K562 (cell line): Measurements from ENCODE around the gene P4HB. TPM values are rescaled to one million over a fixed set of nuclear protein-coding genes. Genes with fewer than 3 reads are reported as not detected.

ENCODE experiments used
- ARID4B ChIP-seq: sonication (generic); formaldehyde crosslinking; IDR thresholded peaks from 2 replicates; pipeline ENCODE4 v1.8.0; 2022; ENCODE audit warnings: mild to moderate bottlenecking, missing genetic modification reagents
- CC2D1A ChIP-seq: fragments of 450-650 bp; IDR thresholded peaks from 2 replicates; pipeline ENCODE4 v1.6.1; 2017; ENCODE audit warnings: mild to moderate bottlenecking
- DLX4 ChIP-seq: fragments of 250-450 bp; sonication (Bioruptor Pico); IDR thresholded peaks from 2 replicates; pipeline ENCODE4 v1.6.1; 2021; ENCODE audit warnings: mild to moderate bottlenecking
- E2F5 ChIP-seq: sonication (generic); formaldehyde crosslinking; IDR thresholded peaks from 2 replicates; pipeline ENCODE4 v1.8.0; 2022; ENCODE audit warnings: mild to moderate bottlenecking, missing genetic modification reagents
- FIP1L1 ChIP-seq: fragments of 200-400 bp; formaldehyde crosslinking; IDR thresholded peaks from 2 replicates; pipeline ENCODE4 v1.6.1; 2018; ENCODE audit warnings: mild to moderate bottlenecking, low read depth, low read length; ENCODE audit not compliant: poor library complexity, severe bottlenecking
- MYNN ChIP-seq, 2 experiments: sonication (generic); formaldehyde crosslinking in 1 of 2; IDR thresholded peaks; 2 replicates each; pipeline versions ENCODE4 v1.5.0 to v1.6.1; 2016 to 2020; ENCODE audit warnings: antibody characterized with exemption in 1 of 2, missing genetic modification reagents in 1 of 2
- NFIC ChIP-seq: fragments of 450-650 bp; IDR thresholded peaks from 2 replicates; pipeline ENCODE4 v1.6.1; 2017; ENCODE audit warnings: mild to moderate bottlenecking, inconsistent platforms
- PHF20 ChIP-seq: fragments of 450-650 bp; IDR thresholded peaks from 2 replicates; pipeline ENCODE4 v1.6.1; 2018; ENCODE audit not compliant: partially characterized antibody
- PTBP1 ChIP-seq: fragments of 200-400 bp; formaldehyde crosslinking; IDR thresholded peaks from 2 replicates; pipeline ENCODE4 v1.6.1; 2017; ENCODE audit warnings: low read depth, low read length
- RBM34 ChIP-seq: fragments of 200-400 bp; formaldehyde crosslinking; IDR thresholded peaks from 2 replicates; pipeline ENCODE4 v1.6.1; 2018; ENCODE audit warnings: low read length, borderline replicate concordance; ENCODE audit not compliant: insufficient read depth
- RBM39 ChIP-seq: fragments of 200-400 bp; formaldehyde crosslinking; optimal IDR thresholded peaks from 2 replicates; pipeline ENCODE3; 2018; ENCODE audit warnings: low read depth, low read length
- RFX7 ChIP-seq: fragments of 250-450 bp; sonication (Bioruptor Pico); IDR thresholded peaks from 2 replicates; pipeline ENCODE4 v1.5.1; 2021; ENCODE audit warnings: mild to moderate bottlenecking
- SRSF1 ChIP-seq: fragments of 200-400 bp; formaldehyde crosslinking; IDR thresholded peaks from 2 replicates; pipeline ENCODE4 v1.6.1; 2017; ENCODE audit warnings: mild to moderate bottlenecking, low read depth, low read length, moderate library complexity
- STAT5A ChIP-seq: IDR thresholded peaks from 2 replicates; pipeline ENCODE4 v1.6.1; 2012; ENCODE audit warnings: low read length, inconsistent platforms, borderline replicate concordance
- SUPT5H ChIP-seq: fragments of 450-650 bp; IDR thresholded peaks from 2 replicates; pipeline ENCODE4 v1.6.1; 2016
- TAL1 ChIP-seq: fragments of 450-650 bp; IDR thresholded peaks from 2 replicates; pipeline ENCODE4 v1.6.1; 2016; ENCODE audit warnings: mild to moderate bottlenecking
- UBTF ChIP-seq, 2 experiments: IDR thresholded peaks; 2 replicates each; pipeline ENCODE4 v1.6.1; 2012; ENCODE audit warnings: improper control_type of control experiment in 2 of 2, low read depth in 2 of 2, low read length in 2 of 2, borderline replicate concordance in 1 of 2
- XRCC5 ChIP-seq: fragments of 200-400 bp; formaldehyde crosslinking; IDR thresholded peaks from 2 replicates; pipeline ENCODE4 v1.6.1; 2017; ENCODE audit warnings: low read depth, mild to moderate bottlenecking, low read length
- ZBTB8A ChIP-seq: fragments of 450-650 bp; IDR thresholded peaks from 2 replicates; pipeline ENCODE4 v1.6.1; 2018; ENCODE audit warnings: mild to moderate bottlenecking, moderate library complexity; ENCODE audit not compliant: partially characterized antibody
- ZNF239 ChIP-seq: fragments of 250-450 bp; sonication (Bioruptor Pico); IDR thresholded peaks from 2 replicates; pipeline ENCODE4 v1.4.0; 2020; ENCODE audit warnings: mild to moderate bottlenecking
- ZNF780A ChIP-seq: fragments of 250-450 bp; sonication (Bioruptor Pico); IDR thresholded peaks from 2 replicates; pipeline ENCODE4 v1.5.0; 2021; ENCODE audit warnings: mild to moderate bottlenecking
- polyA plus RNA-seq, 8 experiments: library from polyadenylated mRNA; depleted of rRNA in 4 of 8; stranded (reverse) in 5 of 8; unstranded in 3 of 8; fragments of >200 nt; fragmentation: Nextera tagmentation in 2 of 8; fragmentation: Illumina TruSeq in 1 of 8; extraction: Ambion mirVana in 2 of 8; extraction: Trizol in 1 of 8; gene quantifications; 2 replicates each; pipeline versions ENCODE4 v1.2.1 to v1.2.3, GENCODE V29; 2011 to 2014; ENCODE audit warnings: inconsistent platforms in 1 of 8, missing spikeins in 1 of 8
- total RNA-seq, 7 experiments: library from RNA; depleted of rRNA in 6 of 7; stranded (reverse); fragments of >200 nt in 6 of 7; fragmentation: Illumina TruSeq in 2 of 7; extraction: Trizol in 2 of 7; gene quantifications; 2 replicates each; pipeline versions ENCODE4 v1.2.1 to v1.2.3, GENCODE V29; 2011 to 2021; ENCODE audit warnings: low replicate concordance in 1 of 7

Gene P4HB
- total and polyA plus RNA-seq, 9 of the 15 experiments (the other 6 are each of a cell fraction or from before 2014, with no cell fraction given): 4.4 to 645 (median 325) TPM

GRCh38 chr17:81902653-81903414 is 42.5 kb upstream of the P4HB start (continued):
- TF ChIP-seq MYNN (IDR thresholded peaks at IDR 0.05) (peak; percentile 47), MYNN (CRISPR knock-in tag; IDR thresholded peaks at IDR 0.05) (no peak), UBTF (IDR thresholded peaks at IDR 0.05; ENCODE audit: borderline replicate concordance in 1 of 2, low read depth in 2 of 2, low read length in 2 of 2) (0 out of 4 replicates have a peak, but pooled peaks of 1 of the 2 experiments have one; percentile 39), PHF20 (no peak), CC2D1A (no peak), ZNF780A (CRISPR knock-in tag) (0 out of 2 replicates have a peak, but pooled peaks have one; percentile 5), STAT5A (no peak), RBM34 (no peak), XRCC5 (no peak), ZNF239 (CRISPR knock-in tag) (no peak), PTBP1 (no peak), ARID4B (CRISPR knock-in tag) (no peak), DLX4 (no peak), ZBTB8A (no peak), SUPT5H (peak; percentile 36; the same call in 1 of the 2 replicates), NFIC (peak; percentile 61), RFX7 (CRISPR knock-in tag) (no peak), RBM39 (no peak), FIP1L1 (peak; percentile 47), TAL1 (no peak), E2F5 (CRISPR knock-in tag) (no peak), SRSF1 (no peak)
